ENCODE measurements around the gene TRAPPC14.

The TRAPPC14 gene

GRCh38 chr7:100158229-100159098 lies at the start of gene TRAPPC14:
Gene TRAPPC14, minus strand, starts transcription at chr7:100158723. Its CDS starts 224 bp downstream, at chr7:100158499.
- TF ChIP-seq TCF4 (CRISPR knock-in tag; IDR thresholded peaks at IDR 0.05; ENCODE audit: borderline replicate concordance) (no peak), TSHZ2 (CRISPR knock-in tag; IDR thresholded peaks at IDR 0.05) (peak; percentile 16; the same call in 1 of the 2 replicates), OSR1 (CRISPR knock-in tag; IDR thresholded peaks at IDR 0.05) (no peak), ZNF8 (CRISPR knock-in tag; IDR thresholded peaks at IDR 0.05) (0 out of 2 replicates have a peak, but pooled peaks have one; percentile 9), TOX (CRISPR knock-in tag; IDR thresholded peaks at IDR 0.05; ENCODE audit: borderline replicate concordance) (no peak), SNAI2 (CRISPR knock-in tag; IDR thresholded peaks at IDR 0.05) (0 out of 2 replicates have a peak, but pooled peaks have one; percentile 24), ISL1 (CRISPR knock-in tag; IDR thresholded peaks at IDR 0.05) (no peak), GLIS3 (CRISPR knock-in tag; IDR thresholded peaks at IDR 0.05) (peak; percentile 60; the same call in 1 of the 2 replicates), CREB5 (CRISPR knock-in tag; IDR thresholded peaks at IDR 0.05; ENCODE audit: low read depth) (no peak), RARB (CRISPR knock-in tag; IDR thresholded peaks at IDR 0.05) (no peak), ARNTL (CRISPR knock-in tag; IDR thresholded peaks at IDR 0.05; ENCODE audit: borderline replicate concordance, low read depth) (no peak), ZNF70 (CRISPR knock-in tag; IDR thresholded peaks at IDR 0.05) (no peak), CSDC2 (CRISPR knock-in tag; IDR thresholded peaks at IDR 0.05) (no peak), POU6F1 (CRISPR knock-in tag; IDR thresholded peaks at IDR 0.05; ENCODE audit: borderline replicate concordance, low read depth) (no peak), ZC3H10 (CRISPR knock-in tag; IDR thresholded peaks at IDR 0.05) (no peak), ZFP30 (CRISPR knock-in tag; IDR thresholded peaks at IDR 0.05) (no peak), BACH2 (CRISPR knock-in tag; IDR thresholded peaks at IDR 0.05; ENCODE audit: borderline replicate concordance) (no peak), ESRRG (CRISPR knock-in tag; IDR thresholded peaks at IDR 0.05) (no peak), PATZ1 (CRISPR knock-in tag; IDR thresholded peaks at IDR 0.05; ENCODE audit: borderline replicate concordance) (peak; percentile 84; the same call in 1 of the 2 replicates), PPARA (CRISPR knock-in tag; IDR thresholded peaks at IDR 0.05; ENCODE audit: borderline replicate concordance) (no peak), CSRNP3 (CRISPR knock-in tag; IDR thresholded peaks at IDR 0.05) (peak; percentile 30; the same call in 1 of the 2 replicates), ZNF565 (CRISPR knock-in tag; conservative IDR thresholded peaks at IDR 0.05; ENCODE audit: low read depth) (no peak), ZFP3 (CRISPR knock-in tag; IDR thresholded peaks at IDR 0.05) (peak; percentile 40; the same call in 1 of the 2 replicates)
- peak; percentile 91 for ATAC-seq

GRCh38 chr7:100204454-100204853 lies 45.9 kb upstream of the TRAPPC14 start:
- ATAC-seq: no peak
- TF ChIP-seq GLIS3 (CRISPR knock-in tag; IDR thresholded peaks at IDR 0.05): no peak
- no peak for TF ChIP-seq CSRNP3 (CRISPR knock-in tag; IDR thresholded peaks at IDR 0.05)
- TF ChIP-seq OSR1 (CRISPR knock-in tag; IDR thresholded peaks at IDR 0.05): no peak
- TF ChIP-seq ZFP3 (CRISPR knock-in tag; IDR thresholded peaks at IDR 0.05): no peak
- TF ChIP-seq ZC3H10 (CRISPR knock-in tag; IDR thresholded peaks at IDR 0.05): no peak
- no peak for TF ChIP-seq POU6F1 (CRISPR knock-in tag; IDR thresholded peaks at IDR 0.05; ENCODE audit: borderline replicate concordance, low read depth)
- TF ChIP-seq ZNF70 (CRISPR knock-in tag; IDR thresholded peaks at IDR 0.05): no peak
- TF ChIP-seq ZFP30 (CRISPR knock-in tag; IDR thresholded peaks at IDR 0.05): no peak
- no peak for TF ChIP-seq ZNF8 (CRISPR knock-in tag; IDR thresholded peaks at IDR 0.05)
- TF ChIP-seq ZNF565 (CRISPR knock-in tag; conservative IDR thresholded peaks at IDR 0.05; ENCODE audit: low read depth): no peak
- TF ChIP-seq PATZ1 (CRISPR knock-in tag; IDR thresholded peaks at IDR 0.05; ENCODE audit: borderline replicate concordance): no peak
- TF ChIP-seq SNAI2 (CRISPR knock-in tag; IDR thresholded peaks at IDR 0.05): no peak
- no peak for TF ChIP-seq TOX (CRISPR knock-in tag; IDR thresholded peaks at IDR 0.05; ENCODE audit: borderline replicate concordance)

All from SK-N-SH treated with all-trans-retinoic acid at 6 μM for 48 hours (cell line).